Nephron (organoid): ENCODE measurements around the gene CROCC2.

ENCODE experiments used
- H3K27ac Mint-ChIP-seq, 3 experiments: 2 replicates each; pipeline ENCODE4 v1.8.0; 2020; ENCODE audit warnings: mixed read lengths in 3 of 3, mild to moderate bottlenecking in 2 of 3, moderate library complexity in 1 of 3
- H3K27me3 Mint-ChIP-seq: 2 replicates; pipeline ENCODE4 v1.8.0; 2021; ENCODE audit warnings: low read depth, mild to moderate bottlenecking, moderate library complexity, mixed read lengths
- H3K36me3 Mint-ChIP-seq: 2 replicates; pipeline ENCODE4 v1.8.0; 2020; ENCODE audit warnings: low read depth, mixed read lengths
- H3K4me1 Mint-ChIP-seq: 2 replicates; pipeline ENCODE4 v1.8.0; 2020; ENCODE audit warnings: mixed read lengths
- H3K4me3 Mint-ChIP-seq, 3 experiments: 2 replicates each; pipeline ENCODE4 v1.8.0; 2020; ENCODE audit warnings: mild to moderate bottlenecking in 3 of 3, mixed read lengths in 3 of 3, moderate library complexity in 2 of 3
- H3K9me3 Mint-ChIP-seq: 2 replicates; pipeline ENCODE4 v1.8.0; 2020; ENCODE audit warnings: mixed read lengths
- TF ChIP-seq, protein P1 (sequence below), 3 experiments: fragments of 200-600 bp; sonication (generic); IDR thresholded peaks; one replicate each; pipeline ENCODE4 v1.5.0; 2021; ENCODE audit warnings: antibody characterized with exemption in 3 of 3; ENCODE audit not compliant: unreplicated experiment in 3 of 3

CROCC2 gene

DNA sequence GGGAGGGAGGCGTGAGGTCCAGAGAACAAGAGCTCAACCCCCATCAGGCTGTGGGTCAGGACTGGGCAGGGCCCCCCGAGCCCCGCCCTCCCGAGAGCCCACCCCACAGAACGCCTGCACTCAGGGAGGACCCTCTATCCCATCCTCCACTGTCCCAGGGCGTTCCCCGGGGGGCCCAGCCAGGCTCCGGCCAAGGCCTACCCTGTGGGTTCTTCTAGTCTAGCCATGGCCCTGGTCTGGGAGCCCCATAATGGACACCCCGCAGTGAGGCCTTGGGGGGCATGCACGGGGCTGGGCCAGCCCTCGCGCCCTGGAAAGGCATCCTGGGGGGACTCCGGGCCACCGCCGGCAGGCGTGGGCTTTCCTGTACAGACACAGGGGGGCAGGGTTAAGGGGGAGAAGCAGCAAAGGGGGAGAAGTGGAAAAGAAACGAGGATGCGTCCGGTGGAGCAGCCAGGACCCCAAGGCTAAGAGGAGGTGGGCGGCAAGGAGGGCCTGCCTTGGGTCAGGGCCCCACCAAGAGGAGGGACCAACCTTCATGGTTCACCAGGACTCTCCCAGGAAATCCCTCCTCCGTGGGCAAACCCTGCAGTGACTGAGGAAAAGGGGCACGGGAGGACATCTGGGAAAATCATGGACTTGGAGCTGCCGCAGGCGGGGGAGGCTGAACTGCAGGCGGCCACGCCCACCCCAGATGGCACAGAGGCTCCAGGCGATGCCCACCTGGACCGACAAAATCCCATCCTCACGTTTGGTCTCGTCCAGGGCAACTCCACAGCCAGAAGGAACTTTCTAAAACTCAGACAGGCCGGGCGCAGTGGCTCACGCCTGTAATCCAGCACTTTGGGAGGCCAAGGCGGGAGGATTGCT lies 2.7 kb upstream of the CROCC2 start:
- TF ChIP-seq, protein P1, sequence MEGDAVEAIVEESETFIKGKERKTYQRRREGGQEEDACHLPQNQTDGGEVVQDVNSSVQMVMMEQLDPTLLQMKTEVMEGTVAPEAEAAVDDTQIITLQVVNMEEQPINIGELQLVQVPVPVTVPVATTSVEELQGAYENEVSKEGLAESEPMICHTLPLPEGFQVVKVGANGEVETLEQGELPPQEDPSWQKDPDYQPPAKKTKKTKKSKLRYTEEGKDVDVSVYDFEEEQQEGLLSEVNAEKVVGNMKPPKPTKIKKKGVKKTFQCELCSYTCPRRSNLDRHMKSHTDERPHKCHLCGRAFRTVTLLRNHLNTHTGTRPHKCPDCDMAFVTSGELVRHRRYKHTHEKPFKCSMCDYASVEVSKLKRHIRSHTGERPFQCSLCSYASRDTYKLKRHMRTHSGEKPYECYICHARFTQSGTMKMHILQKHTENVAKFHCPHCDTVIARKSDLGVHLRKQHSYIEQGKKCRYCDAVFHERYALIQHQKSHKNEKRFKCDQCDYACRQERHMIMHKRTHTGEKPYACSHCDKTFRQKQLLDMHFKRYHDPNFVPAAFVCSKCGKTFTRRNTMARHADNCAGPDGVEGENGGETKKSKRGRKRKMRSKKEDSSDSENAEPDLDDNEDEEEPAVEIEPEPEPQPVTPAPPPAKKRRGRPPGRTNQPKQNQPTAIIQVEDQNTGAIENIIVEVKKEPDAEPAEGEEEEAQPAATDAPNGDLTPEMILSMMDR (IDR thresholded peaks at IDR 0.05; ENCODE audit: unreplicated experiment in 3 of 3) = no peak
- Mint-ChIP-seq H3K36me3 (no peaks in the 10 kb centered on the region), H3K4me1 (no peaks in the 10 kb centered on the region), H3K27ac (no peak overlapping the region), H3K27me3 (peaks cover 12% of the 10 kb centered on the region), H3K9me3 (peaks cover 10% of the 10 kb centered on the region), H3K4me3 (no peak overlapping the region)

DNA sequence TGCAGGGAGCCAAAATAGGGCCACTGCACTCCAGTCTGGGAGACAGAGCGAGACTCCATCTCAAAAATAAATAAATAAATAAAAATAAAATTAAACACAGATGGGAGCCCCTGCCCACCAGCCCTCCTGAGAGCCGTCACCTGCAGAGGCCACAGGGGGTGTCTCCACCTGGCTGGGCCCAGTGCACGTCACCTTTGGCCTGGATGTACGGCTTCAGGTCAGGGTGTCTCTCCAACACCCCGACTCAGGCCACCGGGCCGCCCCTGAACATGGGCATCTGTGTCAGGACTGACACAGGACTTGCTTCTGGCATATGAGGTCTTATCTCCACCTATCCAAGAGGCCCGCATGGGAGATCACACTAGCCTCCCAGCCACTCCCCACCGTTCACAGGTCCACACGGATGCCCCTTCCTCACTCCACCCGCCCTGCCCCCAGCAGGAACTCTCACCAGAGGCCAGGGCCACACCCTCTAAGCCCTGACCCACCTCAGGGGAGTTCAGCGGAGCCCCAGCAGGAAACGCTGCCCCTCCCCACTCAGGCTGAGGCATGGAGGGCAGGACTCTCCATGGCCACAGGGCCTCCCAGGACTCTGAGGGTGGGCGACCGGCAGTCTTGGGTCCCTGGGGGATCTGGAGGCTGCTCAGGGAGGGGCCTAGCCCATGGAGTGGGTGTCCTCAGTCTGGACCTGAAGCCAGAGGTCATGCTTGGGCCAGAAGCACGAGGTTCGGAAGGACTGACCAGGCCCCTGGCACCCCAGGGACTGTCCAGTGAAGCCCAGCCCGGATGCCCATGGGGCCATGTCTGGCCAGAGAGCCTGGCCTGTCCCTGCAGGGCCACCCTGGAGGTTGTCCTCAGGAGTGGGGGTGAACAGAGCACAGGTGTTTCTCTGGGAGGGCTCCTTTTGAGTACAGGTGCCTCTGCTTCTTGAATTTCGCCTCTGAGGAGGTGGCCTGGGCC lies 1.6 kb upstream of the CROCC2 start:
- Mint-ChIP-seq H3K27ac (no peak overlapping the region), H3K36me3 (no peaks in the 10 kb centered on the region), H3K9me3 (peaks cover 10% of the 10 kb centered on the region), H3K4me3 (no peak overlapping the region), H3K4me1 (no peaks in the 10 kb centered on the region), H3K27me3 (peaks cover 15% of the 10 kb centered on the region)
- TF ChIP-seq, protein P1 (IDR thresholded peaks at IDR 0.05; ENCODE audit: unreplicated experiment in 3 of 3) = no peak

DNA sequence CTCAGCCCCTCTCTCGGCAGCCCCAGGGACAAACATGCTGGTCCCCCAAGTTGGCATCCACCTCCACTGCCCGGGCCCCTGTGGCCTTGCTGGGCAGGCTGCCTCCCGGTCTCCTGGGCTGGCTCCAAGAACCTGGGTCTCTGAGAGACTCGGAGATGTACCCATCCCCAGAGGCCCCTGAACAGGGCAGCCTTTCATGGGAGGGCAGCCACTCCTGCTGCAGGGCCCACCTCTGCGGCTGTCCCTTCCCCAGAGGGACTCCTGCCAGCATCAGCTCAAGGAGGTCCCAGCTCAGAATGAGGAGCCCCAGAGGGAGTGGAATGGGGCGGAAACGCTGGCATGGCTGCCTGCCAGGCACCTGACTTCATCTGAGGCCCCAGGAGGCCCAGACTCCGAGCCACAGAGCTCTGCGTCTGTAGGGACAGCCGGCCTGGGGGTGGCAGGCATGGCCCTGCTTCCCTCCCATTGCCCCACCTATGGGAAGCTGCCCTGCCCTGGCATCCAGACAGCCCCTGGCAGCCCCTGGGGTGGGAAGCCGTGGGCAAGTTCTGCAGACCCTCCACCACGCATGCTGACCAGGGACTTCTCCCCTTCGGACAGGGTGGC lies 857 bp upstream of the CROCC2 start:
- peaks cover 10% of the 10 kb centered on the region for H3K9me3 Mint-ChIP-seq
- no peak overlapping the region for H3K27ac Mint-ChIP-seq
- H3K27me3 Mint-ChIP-seq = peaks cover 17% of the 10 kb centered on the region
- TF ChIP-seq, protein P1 (IDR thresholded peaks at IDR 0.05; ENCODE audit: unreplicated experiment in 3 of 3) = no peak
- H3K4me1 Mint-ChIP-seq = peaks cover 1% of the 10 kb centered on the region
- H3K36me3 Mint-ChIP-seq = no peaks in the 10 kb centered on the region
- H3K4me3 Mint-ChIP-seq = no peak overlapping the region

DNA sequence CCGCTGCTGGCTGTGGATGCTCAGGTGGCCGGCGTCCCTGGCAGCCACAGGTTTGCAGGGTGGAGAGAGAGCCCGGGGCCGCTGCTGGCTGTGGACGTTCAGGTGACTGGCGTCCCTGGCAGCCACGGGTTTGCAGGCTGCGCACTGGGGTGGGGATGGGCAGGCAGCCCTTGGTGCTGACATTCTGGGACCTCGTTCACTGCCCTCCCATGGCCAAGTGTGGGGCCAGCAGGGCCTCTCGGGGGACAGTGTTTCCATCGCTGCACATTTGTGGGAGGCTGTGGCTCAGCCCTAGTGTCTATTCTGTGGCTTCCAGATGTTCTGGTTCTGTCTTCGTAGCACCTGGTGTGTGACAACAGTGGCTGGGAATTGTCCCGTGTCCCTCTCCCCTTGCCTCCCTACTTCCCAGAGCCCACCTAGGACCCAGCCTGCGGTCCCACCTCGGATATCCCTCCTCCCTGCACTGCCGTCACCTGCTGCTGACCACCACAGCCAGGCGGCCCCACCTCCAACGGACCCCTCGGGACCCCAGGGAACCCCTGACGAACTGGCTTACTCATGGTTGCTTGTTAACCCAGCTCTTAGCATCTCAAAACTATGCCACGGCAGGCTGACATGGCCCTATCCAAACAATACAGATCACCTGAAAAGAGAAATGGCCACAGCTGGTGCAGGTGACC lies 915 bp downstream of the CROCC2 start:
- Mint-ChIP-seq H3K4me1 (peaks cover 10% of the 10 kb centered on the region), H3K4me3 (no peak overlapping the region), H3K27me3 (peaks cover 19% of the 10 kb centered on the region), H3K9me3 (peaks cover 4% of the 10 kb centered on the region), H3K36me3 (no peaks in the 10 kb centered on the region), H3K27ac (no peak overlapping the region)
- TF ChIP-seq, protein P1 (IDR thresholded peaks at IDR 0.05; ENCODE audit: unreplicated experiment in 3 of 3) = no peak

GRCh38 chr2:240909216-240909974 lies 3.3 kb downstream of the CROCC2 start:
- H3K27me3 Mint-ChIP-seq = peaks cover 29% of the 10 kb centered on the region
- peaks cover 13% of the 10 kb centered on the region for H3K4me1 Mint-ChIP-seq
- no peak overlapping the region for H3K27ac Mint-ChIP-seq
- TF ChIP-seq, protein P1 (IDR thresholded peaks at IDR 0.05; ENCODE audit: unreplicated experiment in 3 of 3) = no peak
- H3K4me3 Mint-ChIP-seq = no peak overlapping the region
- no peaks in the 10 kb centered on the region for H3K36me3 Mint-ChIP-seq
- H3K9me3 Mint-ChIP-seq = no peaks in the 10 kb centered on the region
